Thymus (tissue), 11 donors: Measurements from ENCODE around the gene GAB2. TPM values are rescaled to one million over a fixed set of nuclear protein-coding genes. Genes with fewer than 3 reads are reported as not detected.
"Not testable (repeated sequence)": the region's sequence is repeated elsewhere in the genome, so short reads cannot be mapped to it uniquely, and the experiment has no call there.

ENCODE experiments used
- DNase-seq, 9 donors: peaks; one replicate each; pipeline ENCODE4 v3.0.0-alpha.2; 2013; ENCODE audit warnings: low spot score in 9 of 9, low read depth in 6 of 9, missing footprints in 1 of 9
- H3K27ac ChIP-seq, 2 donors: one replicate each; pipeline ENCODE4 v1.5.1; 2013; ENCODE audit warnings: control low read depth in 1 of 2, low read depth in 1 of 2, low read length in 1 of 2, mild to moderate bottlenecking in 1 of 2, moderate library complexity in 1 of 2
- H3K27me3 ChIP-seq, 2 donors: one replicate each; pipeline ENCODE4 v1.5.1; 2013; ENCODE audit warnings: low read length in 1 of 2; ENCODE audit not compliant: control insufficient read depth in 2 of 2, insufficient read depth in 1 of 2
- H3K36me3 ChIP-seq, 2 donors: one replicate each; pipeline ENCODE4 v1.5.1; 2013; ENCODE audit warnings: low read length in 1 of 2, mild to moderate bottlenecking in 1 of 2, moderate library complexity in 1 of 2; ENCODE audit not compliant: control insufficient read depth in 2 of 2, insufficient read depth in 2 of 2
- H3K4me1 ChIP-seq, 2 donors: one replicate each; pipeline ENCODE4 v1.5.1; 2013; ENCODE audit warnings: low read length in 2 of 2; ENCODE audit not compliant: control insufficient read depth in 2 of 2, insufficient read depth in 2 of 2
- H3K4me3 ChIP-seq, 2 donors: one replicate each; pipeline ENCODE4 v1.5.1; 2013; ENCODE audit warnings: low read length in 2 of 2, control low read depth in 1 of 2, mild to moderate bottlenecking in 1 of 2
- H3K9me3 ChIP-seq, 2 donors: one replicate each; pipeline ENCODE4 v1.5.1; 2013; ENCODE audit warnings: low read length in 1 of 2, mild to moderate bottlenecking in 1 of 2; ENCODE audit not compliant: control insufficient read depth in 2 of 2, insufficient read depth in 1 of 2
- WGBS: extraction: QIAGEN DNeasy Blood & Tissue Kit; methylation state at CpG from one replicate; pipeline ENCODE4 v1.1.7; 2013; 5-methylcytosine and 5-hydroxymethylcytosine counted together
- polyA plus RNA-seq: library from polyadenylated mRNA; stranded (reverse); fragments of 200-250 nt; gene quantifications from one replicate; pipeline ENCODE4 v1.2.3, GENCODE V29; 2013
- total RNA-seq: library from RNA; stranded (reverse); fragments of 120-200 nt; gene quantifications from one replicate; pipeline ENCODE4 v1.2.4, GENCODE V29; 2013
- donor health status: healthy.

The GAB2 gene
- total and polyA plus RNA-seq, 2 donors, result 3.7 to 12.6 TPM

- Histone ChIP-seq H3K27ac (no peak overlapping the region), H3K27me3 (no peaks in the 10 kb centered on the region), H3K4me1 (peaks cover 20 to 45% of the 10 kb centered on the region in 2 donors), H3K4me3 (no peak overlapping the region), H3K9me3 (no peaks in the 10 kb centered on the region), H3K36me3 (peaks cover 58 to 65% of the 10 kb centered on the region in 2 donors)
- DNase-seq, result no peak
- WGBS, result over 99% methylated on average over 4 of the region's 4 CpGs
These were observed 193.1 kb downstream of the GAB2 start for GRCh38 chr11:78224506-78224905.

GRCh38 chr11:78223320-78223954 lies 194.2 kb downstream of the GAB2 start:
- Histone ChIP-seq H3K4me3 (no peak overlapping the region), H3K27ac (no peak overlapping the region), H3K36me3 (peaks cover 69 to 76% of the 10 kb centered on the region in 2 donors), H3K9me3 (no peaks in the 10 kb centered on the region), H3K4me1 (peaks cover 14 to 35% of the 10 kb centered on the region in 2 donors), H3K27me3 (no peaks in the 10 kb centered on the region)
- DNase-seq, result no peak
- 96% methylated on average over 9 of the region's 9 CpGs for WGBS

- H3K36me3 ChIP-seq, result peaks cover 76 to 83% of the 10 kb centered on the region in 2 donors
- WGBS, result 94% methylated on average over 10 of the region's 10 CpGs
- peaks cover 8 to 29% of the 10 kb centered on the region in 2 donors for H3K4me1 ChIP-seq
- H3K4me3 ChIP-seq, DNase-seq, H3K27me3 ChIP-seq, H3K9me3 ChIP-seq, H3K27ac ChIP-seq: not testable (repeated sequence)
These were observed 194.9 kb downstream of the GAB2 start for GRCh38 chr11:78222726-78223125.

DNA sequence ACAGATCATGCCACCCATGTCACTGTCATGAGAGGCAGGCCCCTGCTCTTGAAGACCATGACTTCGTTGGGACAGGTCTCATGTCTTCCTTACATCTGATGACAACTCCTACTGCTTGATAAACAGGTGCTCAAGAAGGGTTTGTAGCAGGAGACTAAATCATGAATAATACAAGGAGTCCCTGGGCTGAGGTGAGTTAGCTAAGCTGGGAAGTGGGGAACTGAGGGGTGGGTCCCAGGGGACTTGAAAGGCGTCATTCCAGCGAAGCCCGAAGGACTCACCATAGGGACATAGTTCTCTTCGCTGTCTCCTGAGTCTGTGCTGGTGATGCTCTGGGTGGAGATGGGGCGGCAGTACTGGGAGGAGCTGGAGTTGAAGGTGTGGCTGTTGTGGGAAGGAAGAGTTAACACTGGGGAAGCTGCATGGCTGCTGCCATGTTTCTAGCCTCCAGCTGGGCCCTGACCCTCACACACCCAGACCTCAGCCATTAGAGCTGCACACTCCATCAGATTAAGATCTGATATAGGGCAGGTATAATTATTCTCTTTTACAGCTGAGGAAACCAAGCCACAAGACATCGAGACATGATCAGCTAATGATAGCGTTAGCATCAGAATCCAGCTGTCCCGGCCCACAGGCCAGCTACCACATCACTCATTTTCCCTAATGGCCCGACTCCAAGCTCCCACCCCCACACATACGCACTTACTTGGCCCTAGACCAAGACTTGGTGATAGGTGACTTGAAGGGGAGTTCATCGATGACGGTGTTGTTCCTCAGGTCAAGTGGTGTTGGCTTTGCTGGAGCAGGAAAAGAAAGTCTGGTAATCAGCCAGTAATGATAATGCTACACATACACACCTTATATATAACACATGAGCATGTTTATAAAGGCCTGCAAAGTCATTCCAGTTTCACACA lies 196.0 kb downstream of the GAB2 start:
- Histone ChIP-seq H3K27me3 (no peaks in the 10 kb centered on the region), H3K36me3 (peaks cover 79 to 87% of the 10 kb centered on the region in 2 donors), H3K4me3 (no peak overlapping the region), H3K27ac (peak overlapping the region in 1 of 2 donors; percentile 71), H3K9me3 (no peaks in the 10 kb centered on the region), H3K4me1 (peaks cover 2 to 22% of the 10 kb centered on the region in 2 donors)
- DNase-seq, result no peak
- 97% methylated on average over 13 of the region's 13 CpGs for WGBS

DNA sequence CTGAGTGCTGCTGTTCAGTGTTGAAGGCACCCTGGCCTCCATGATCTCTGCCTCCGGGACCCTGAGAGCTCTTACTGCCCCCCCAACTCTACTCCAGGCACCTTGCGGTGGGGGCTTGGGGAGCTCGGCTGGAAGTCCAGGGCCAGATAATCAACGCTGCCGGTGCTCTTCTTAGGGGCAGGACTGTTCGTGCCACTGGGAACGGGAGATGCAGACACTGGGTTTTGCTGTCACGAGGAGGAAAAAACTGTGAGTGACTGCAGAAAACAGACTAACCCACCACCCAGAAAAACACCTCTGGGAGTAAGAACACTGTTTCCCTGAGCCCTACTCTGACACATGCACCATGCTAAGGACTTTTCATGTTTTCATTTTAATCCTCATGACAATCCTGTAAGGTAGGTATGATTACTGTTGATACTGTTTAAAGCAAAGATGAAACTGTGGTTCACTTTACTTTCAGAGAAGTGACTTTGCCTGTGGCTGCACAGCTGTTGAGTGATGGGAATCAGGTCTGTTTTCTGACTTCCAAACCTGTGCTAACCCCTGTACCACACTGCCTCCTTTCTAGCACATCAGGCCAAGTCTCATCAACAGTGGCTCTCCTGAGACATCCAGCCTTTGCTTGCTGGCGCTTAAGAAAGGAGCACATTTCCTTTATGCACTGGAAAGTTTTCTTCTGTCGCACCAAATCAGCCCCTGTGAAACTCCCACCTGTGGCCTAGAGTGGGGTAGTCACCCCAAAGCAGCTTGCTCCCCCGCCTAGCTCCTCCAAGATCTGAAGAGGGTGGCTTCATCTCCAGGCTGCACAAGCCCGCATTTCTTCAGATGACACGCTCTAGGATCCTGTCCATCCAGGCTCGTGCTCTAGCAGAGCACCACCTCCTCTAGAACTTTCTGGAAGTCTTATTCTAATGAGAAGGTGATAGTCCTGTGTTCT lies 197.1 kb downstream of the GAB2 start:
- H3K27ac ChIP-seq, result peak overlapping the region; percentile 18 to 71
- DNase-seq, result peak in 4 of 9 donors; percentile 35 to 60 (median 46)
- no peak overlapping the region for H3K4me3 ChIP-seq
- 93% methylated on average over 14 of the region's 14 CpGs for WGBS
- no peaks in the 10 kb centered on the region for H3K9me3 ChIP-seq
- H3K27me3 ChIP-seq, result no peaks in the 10 kb centered on the region
- H3K36me3 ChIP-seq, result peaks cover 83 to 92% of the 10 kb centered on the region in 2 donors
- H3K4me1 ChIP-seq, result peaks cover 5 to 34% of the 10 kb centered on the region in 2 donors

DNA sequence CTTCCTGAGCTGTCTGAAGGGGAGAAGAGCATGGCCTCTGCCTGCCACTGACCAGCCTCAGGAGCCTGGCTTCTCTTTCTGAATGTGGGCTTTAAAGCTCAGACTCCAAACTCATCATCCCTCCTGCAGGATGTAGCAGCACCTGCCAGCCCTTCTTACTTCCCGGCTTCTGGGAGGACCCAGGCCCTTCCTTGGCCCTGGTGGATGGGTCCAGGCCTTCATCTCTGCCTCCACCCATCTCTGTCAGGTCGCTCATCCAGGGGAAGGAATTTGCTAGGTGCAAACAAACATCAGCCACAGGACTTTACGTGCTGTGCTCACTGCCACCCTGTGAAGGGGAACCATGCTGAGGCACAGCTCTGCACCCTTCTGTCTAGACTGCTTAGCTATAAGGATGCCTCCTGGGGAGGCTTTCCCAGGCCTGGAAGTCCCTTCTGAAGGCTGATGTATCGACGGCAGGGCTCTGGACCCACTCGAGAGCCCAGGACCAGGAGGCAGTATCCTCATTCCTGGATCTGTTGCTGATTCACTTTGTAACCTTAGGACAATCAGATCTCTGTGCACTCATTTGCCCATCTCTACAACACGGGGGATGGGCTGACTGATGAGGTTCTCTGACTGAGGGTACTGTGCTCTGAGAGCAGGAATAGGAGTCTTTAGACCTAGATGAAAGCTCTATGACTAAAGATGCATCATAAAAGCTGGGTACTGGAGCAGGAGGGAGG lies 198.0 kb downstream of the GAB2 start:
- Histone ChIP-seq H3K4me3 (no peak overlapping the region), H3K36me3 (peaks cover 76 to 90% of the 10 kb centered on the region in 2 donors), H3K9me3 (no peaks in the 10 kb centered on the region), H3K27me3 (no peaks in the 10 kb centered on the region), H3K27ac (peak overlapping the region in 1 of 2 donors; percentile 71), H3K4me1 (peaks cover 12 to 42% of the 10 kb centered on the region in 2 donors)
- DNase-seq, result no peak
- WGBS, result 96% methylated on average over 7 of the region's 7 CpGs

GRCh38 chr11:78218707-78219492 lies 198.7 kb downstream of the GAB2 start:
- WGBS, result 98% methylated on average over 11 of the region's 11 CpGs
- no peak for DNase-seq
- H3K4me1 ChIP-seq, result peaks cover 17 to 50% of the 10 kb centered on the region in 2 donors
- peaks cover 69 to 82% of the 10 kb centered on the region in 2 donors for H3K36me3 ChIP-seq
- no peak overlapping the region for H3K27ac ChIP-seq
- H3K27me3 ChIP-seq, result no peaks in the 10 kb centered on the region
- H3K9me3 ChIP-seq, result no peaks in the 10 kb centered on the region
- no peak overlapping the region for H3K4me3 ChIP-seq
